ENCODE data around the gene LDB2.

DNA sequence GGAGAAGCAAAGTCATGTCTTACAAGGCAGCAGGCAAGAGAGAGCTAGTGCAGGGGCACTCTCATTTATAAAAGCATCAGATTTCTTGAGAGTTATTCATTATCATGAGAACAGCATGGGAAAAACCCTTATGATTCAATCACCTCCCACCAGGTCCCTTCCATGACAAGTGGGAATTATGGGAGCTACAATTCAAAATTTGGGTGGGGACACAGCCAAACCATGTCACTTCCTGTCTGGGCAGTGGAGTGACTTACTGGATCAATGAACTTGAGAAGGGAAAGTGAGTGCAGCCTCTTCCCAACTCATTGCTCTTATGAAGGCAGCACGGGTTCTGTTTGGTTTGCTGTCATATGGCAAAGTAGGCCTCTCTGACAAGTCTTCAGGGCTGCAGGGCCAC lies 410.4 kb downstream of the LDB2 start:
- TF ChIP-seq, protein P1, sequence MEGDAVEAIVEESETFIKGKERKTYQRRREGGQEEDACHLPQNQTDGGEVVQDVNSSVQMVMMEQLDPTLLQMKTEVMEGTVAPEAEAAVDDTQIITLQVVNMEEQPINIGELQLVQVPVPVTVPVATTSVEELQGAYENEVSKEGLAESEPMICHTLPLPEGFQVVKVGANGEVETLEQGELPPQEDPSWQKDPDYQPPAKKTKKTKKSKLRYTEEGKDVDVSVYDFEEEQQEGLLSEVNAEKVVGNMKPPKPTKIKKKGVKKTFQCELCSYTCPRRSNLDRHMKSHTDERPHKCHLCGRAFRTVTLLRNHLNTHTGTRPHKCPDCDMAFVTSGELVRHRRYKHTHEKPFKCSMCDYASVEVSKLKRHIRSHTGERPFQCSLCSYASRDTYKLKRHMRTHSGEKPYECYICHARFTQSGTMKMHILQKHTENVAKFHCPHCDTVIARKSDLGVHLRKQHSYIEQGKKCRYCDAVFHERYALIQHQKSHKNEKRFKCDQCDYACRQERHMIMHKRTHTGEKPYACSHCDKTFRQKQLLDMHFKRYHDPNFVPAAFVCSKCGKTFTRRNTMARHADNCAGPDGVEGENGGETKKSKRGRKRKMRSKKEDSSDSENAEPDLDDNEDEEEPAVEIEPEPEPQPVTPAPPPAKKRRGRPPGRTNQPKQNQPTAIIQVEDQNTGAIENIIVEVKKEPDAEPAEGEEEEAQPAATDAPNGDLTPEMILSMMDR (conservative IDR thresholded peaks at IDR 0.05; ENCODE audit: low read depth in 2 of 2): no peak
- TF ChIP-seq POLR2AphosphoS5 (IDR thresholded peaks at IDR 0.05; ENCODE audit: low read depth) (no peak), EZH2phosphoT487 (IDR thresholded peaks at IDR 0.05; ENCODE audit: unreplicated experiment) (no peak), NANOG (IDR thresholded peaks at IDR 0.05; ENCODE audit: borderline replicate concordance) (no peak), ZNF331 (CRISPR knock-in tag; IDR thresholded peaks at IDR 0.05; ENCODE audit: low read depth) (no peak), CREB1 (CRISPR knock-in tag; IDR thresholded peaks at IDR 0.05; ENCODE audit: low read depth) (no peak), STAT1 (IDR thresholded peaks at IDR 0.05; ENCODE audit: unreplicated experiment) (no peak), EZH2 (IDR thresholded peaks at IDR 0.05; ENCODE audit: low read depth, unreplicated experiment) (no peak), JUNB (IDR thresholded peaks at IDR 0.05; ENCODE audit: unreplicated experiment) (no peak)
- TF ChIP-seq, protein P2, sequence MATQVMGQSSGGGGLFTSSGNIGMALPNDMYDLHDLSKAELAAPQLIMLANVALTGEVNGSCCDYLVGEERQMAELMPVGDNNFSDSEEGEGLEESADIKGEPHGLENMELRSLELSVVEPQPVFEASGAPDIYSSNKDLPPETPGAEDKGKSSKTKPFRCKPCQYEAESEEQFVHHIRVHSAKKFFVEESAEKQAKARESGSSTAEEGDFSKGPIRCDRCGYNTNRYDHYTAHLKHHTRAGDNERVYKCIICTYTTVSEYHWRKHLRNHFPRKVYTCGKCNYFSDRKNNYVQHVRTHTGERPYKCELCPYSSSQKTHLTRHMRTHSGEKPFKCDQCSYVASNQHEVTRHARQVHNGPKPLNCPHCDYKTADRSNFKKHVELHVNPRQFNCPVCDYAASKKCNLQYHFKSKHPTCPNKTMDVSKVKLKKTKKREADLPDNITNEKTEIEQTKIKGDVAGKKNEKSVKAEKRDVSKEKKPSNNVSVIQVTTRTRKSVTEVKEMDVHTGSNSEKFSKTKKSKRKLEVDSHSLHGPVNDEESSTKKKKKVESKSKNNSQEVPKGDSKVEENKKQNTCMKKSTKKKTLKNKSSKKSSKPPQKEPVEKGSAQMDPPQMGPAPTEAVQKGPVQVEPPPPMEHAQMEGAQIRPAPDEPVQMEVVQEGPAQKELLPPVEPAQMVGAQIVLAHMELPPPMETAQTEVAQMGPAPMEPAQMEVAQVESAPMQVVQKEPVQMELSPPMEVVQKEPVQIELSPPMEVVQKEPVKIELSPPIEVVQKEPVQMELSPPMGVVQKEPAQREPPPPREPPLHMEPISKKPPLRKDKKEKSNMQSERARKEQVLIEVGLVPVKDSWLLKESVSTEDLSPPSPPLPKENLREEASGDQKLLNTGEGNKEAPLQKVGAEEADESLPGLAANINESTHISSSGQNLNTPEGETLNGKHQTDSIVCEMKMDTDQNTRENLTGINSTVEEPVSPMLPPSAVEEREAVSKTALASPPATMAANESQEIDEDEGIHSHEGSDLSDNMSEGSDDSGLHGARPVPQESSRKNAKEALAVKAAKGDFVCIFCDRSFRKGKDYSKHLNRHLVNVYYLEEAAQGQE (IDR thresholded peaks at IDR 0.05; ENCODE audit: unreplicated experiment): no peak
- TF ChIP-seq, protein P3, sequence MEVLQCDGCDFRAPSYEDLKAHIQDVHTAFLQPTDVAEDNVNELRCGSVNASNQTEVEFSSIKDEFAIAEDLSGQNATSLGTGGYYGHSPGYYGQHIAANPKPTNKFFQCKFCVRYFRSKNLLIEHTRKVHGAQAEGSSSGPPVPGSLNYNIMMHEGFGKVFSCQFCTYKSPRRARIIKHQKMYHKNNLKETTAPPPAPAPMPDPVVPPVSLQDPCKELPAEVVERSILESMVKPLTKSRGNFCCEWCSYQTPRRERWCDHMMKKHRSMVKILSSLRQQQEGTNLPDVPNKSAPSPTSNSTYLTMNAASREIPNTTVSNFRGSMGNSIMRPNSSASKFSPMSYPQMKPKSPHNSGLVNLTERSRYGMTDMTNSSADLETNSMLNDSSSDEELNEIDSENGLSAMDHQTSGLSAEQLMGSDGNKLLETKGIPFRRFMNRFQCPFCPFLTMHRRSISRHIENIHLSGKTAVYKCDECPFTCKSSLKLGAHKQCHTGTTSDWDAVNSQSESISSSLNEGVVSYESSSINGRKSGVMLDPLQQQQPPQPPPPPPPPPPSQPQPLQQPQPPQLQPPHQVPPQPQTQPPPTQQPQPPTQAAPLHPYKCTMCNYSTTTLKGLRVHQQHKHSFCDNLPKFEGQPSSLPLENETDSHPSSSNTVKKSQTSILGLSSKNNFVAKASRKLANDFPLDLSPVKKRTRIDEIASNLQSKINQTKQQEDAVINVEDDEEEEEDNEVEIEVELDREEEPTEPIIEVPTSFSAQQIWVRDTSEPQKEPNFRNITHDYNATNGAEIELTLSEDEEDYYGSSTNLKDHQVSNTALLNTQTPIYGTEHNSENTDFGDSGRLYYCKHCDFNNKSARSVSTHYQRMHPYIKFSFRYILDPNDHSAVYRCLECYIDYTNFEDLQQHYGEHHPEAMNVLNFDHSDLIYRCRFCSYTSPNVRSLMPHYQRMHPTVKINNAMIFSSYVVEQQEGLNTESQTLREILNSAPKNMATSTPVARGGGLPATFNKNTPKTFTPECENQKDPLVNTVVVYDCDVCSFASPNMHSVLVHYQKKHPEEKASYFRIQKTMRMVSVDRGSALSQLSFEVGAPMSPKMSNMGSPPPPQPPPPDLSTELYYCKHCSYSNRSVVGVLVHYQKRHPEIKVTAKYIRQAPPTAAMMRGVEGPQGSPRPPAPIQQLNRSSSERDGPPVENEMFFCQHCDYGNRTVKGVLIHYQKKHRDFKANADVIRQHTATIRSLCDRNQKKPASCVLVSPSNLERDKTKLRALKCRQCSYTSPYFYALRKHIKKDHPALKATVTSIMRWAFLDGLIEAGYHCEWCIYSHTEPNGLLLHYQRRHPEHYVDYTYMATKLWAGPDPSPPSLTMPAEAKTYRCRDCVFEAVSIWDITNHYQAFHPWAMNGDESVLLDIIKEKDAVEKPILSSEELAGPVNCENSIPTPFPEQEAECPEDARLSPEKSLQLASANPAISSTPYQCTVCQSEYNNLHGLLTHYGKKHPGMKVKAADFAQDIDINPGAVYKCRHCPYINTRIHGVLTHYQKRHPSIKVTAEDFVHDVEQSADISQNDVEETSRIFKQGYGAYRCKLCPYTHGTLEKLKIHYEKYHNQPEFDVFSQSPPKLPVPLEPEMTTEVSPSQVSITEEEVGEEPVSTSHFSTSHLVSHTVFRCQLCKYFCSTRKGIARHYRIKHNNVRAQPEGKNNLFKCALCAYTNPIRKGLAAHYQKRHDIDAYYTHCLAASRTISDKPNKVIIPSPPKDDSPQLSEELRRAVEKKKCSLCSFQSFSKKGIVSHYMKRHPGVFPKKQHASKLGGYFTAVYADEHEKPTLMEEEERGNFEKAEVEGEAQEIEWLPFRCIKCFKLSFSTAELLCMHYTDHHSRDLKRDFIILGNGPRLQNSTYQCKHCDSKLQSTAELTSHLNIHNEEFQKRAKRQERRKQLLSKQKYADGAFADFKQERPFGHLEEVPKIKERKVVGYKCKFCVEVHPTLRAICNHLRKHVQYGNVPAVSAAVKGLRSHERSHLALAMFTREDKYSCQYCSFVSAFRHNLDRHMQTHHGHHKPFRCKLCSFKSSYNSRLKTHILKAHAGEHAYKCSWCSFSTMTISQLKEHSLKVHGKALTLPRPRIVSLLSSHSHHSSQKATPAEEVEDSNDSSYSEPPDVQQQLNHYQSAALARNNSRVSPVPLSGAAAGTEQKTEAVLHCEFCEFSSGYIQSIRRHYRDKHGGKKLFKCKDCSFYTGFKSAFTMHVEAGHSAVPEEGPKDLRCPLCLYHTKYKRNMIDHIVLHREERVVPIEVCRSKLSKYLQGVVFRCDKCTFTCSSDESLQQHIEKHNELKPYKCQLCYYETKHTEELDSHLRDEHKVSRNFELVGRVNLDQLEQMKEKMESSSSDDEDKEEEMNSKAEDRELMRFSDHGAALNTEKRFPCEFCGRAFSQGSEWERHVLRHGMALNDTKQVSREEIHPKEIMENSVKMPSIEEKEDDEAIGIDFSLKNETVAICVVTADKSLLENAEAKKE (CRISPR knock-in tag; IDR thresholded peaks at IDR 0.05): no peak
- TF ChIP-seq, protein P4, sequence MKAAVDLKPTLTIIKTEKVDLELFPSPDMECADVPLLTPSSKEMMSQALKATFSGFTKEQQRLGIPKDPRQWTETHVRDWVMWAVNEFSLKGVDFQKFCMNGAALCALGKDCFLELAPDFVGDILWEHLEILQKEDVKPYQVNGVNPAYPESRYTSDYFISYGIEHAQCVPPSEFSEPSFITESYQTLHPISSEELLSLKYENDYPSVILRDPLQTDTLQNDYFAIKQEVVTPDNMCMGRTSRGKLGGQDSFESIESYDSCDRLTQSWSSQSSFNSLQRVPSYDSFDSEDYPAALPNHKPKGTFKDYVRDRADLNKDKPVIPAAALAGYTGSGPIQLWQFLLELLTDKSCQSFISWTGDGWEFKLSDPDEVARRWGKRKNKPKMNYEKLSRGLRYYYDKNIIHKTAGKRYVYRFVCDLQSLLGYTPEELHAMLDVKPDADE (IDR thresholded peaks at IDR 0.05): no peak
